Ecto neural progenitor cell (in vitro differentiated cells): ENCODE data around the gene SYT1.
A peak's percentile ranks its signal among the peaks of the same experiment; 100 is the strongest.

Experiments used
- DNase-seq: peaks from one replicate; pipeline ENCODE4 v3.0.0-alpha.2; 2018; ENCODE audit warnings: low spot score

Gene SYT1

GRCh38 chr12:79351251-79351650 is 486.7 kb downstream of the SYT1 start:
- DNase-seq = no peak

GRCh38 chr12:79356216-79356615 is 491.6 kb downstream of the SYT1 start:
- DNase-seq = no peak

GRCh38 chr12:79357048-79357447 is 492.5 kb downstream of the SYT1 start:
- DNase-seq = no peak

- DNase-seq = no peak
Measured at GRCh38 chr12:79358716-79359300, 494.2 kb downstream of the SYT1 start.

- no peak for DNase-seq
Measured at GRCh38 chr12:79360286-79360685, 495.7 kb downstream of the SYT1 start.

- DNase-seq = no peak
Measured at GRCh38 chr12:79360936-79361335, 496.4 kb downstream of the SYT1 start.

GRCh38 chr12:79364197-79364596 is 499.6 kb downstream of the SYT1 start:
- DNase-seq = no peak

- DNase-seq = no peak
Measured at GRCh38 chr12:79366374-79366773, 501.8 kb downstream of the SYT1 start.

- DNase-seq = no peak
Measured at GRCh38 chr12:79367032-79367589, 502.5 kb downstream of the SYT1 start.

- DNase-seq = no peak
Measured at GRCh38 chr12:79370021-79370420, 505.4 kb downstream of the SYT1 start.

- DNase-seq = no peak
Measured at GRCh38 chr12:79371226-79371625, 506.7 kb downstream of the SYT1 start.

GRCh38 chr12:79373896-79374499 is 509.4 kb downstream of the SYT1 start:
- DNase-seq = peak; percentile 59

- DNase-seq = no peak
Measured at GRCh38 chr12:79374545-79374944, 510.0 kb downstream of the SYT1 start.

GRCh38 chr12:79375050-79375449 is 510.5 kb downstream of the SYT1 start:
- DNase-seq = no peak

GRCh38 chr12:79378496-79378895 is 513.9 kb downstream of the SYT1 start:
- no peak for DNase-seq

- no peak for DNase-seq
Measured at GRCh38 chr12:79380402-79380801, 515.8 kb downstream of the SYT1 start.

- no peak for DNase-seq
Measured at GRCh38 chr12:79381248-79382208, 517.0 kb downstream of the SYT1 start.

GRCh38 chr12:79384551-79384950 is 520.0 kb downstream of the SYT1 start:
- no peak for DNase-seq

GRCh38 chr12:79388011-79388410 is 523.4 kb downstream of the SYT1 start:
- no peak for DNase-seq

GRCh38 chr12:79393842-79394241 is 529.3 kb downstream of the SYT1 start:
- DNase-seq = no peak

- no peak for DNase-seq
Measured at GRCh38 chr12:79397609-79398008, 533.0 kb downstream of the SYT1 start.

- no peak for DNase-seq
Measured at GRCh38 chr12:79400481-79400880, 535.9 kb downstream of the SYT1 start.

- DNase-seq = no peak
Measured at GRCh38 chr12:79402606-79403005, 538.0 kb downstream of the SYT1 start.
